ENCODE data around the gene KRTAP3-2. TPM values are rescaled to one million over a fixed set of nuclear protein-coding genes. Genes with fewer than 3 reads are reported as not detected.
"Not testable (repeated sequence)": the region's sequence is repeated elsewhere in the genome, so short reads cannot be mapped to it uniquely, and the experiment has no call there.

KRTAP3-2 gene
- total RNA-seq, 1 donor, result not detected

DNA sequence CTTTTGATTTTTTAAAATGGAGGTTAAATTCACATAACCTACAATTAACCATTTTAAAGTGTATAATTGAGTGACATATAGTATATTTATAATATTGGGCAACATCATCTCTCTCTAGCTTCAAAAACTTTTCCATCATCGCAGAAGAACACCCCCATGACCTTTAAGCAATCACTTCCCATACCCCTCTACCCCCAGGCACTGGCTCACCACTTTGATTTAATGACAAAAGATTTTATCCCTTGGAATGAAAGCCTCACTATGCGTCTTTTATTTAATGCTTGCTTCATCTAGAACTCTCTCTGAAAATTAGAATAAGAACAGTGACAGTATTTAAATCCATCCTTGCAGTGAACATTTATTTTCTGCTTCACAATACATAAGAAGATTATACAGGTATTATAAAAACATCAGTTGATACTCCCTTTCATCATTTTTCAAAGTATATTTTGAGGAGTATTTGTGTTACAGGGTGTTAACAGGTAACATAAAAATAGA lies 38.2 kb upstream of the KRTAP3-2 start:
- H3K4me3 ChIP-seq (ENCODE audit: insufficient read depth, low read length), result no peak overlapping the region
- peaks cover 5% of the 10 kb centered on the region for H3K79me2 ChIP-seq (ENCODE audit: insufficient read depth, low read length)
- TF ChIP-seq, protein P1, sequence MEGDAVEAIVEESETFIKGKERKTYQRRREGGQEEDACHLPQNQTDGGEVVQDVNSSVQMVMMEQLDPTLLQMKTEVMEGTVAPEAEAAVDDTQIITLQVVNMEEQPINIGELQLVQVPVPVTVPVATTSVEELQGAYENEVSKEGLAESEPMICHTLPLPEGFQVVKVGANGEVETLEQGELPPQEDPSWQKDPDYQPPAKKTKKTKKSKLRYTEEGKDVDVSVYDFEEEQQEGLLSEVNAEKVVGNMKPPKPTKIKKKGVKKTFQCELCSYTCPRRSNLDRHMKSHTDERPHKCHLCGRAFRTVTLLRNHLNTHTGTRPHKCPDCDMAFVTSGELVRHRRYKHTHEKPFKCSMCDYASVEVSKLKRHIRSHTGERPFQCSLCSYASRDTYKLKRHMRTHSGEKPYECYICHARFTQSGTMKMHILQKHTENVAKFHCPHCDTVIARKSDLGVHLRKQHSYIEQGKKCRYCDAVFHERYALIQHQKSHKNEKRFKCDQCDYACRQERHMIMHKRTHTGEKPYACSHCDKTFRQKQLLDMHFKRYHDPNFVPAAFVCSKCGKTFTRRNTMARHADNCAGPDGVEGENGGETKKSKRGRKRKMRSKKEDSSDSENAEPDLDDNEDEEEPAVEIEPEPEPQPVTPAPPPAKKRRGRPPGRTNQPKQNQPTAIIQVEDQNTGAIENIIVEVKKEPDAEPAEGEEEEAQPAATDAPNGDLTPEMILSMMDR (IDR thresholded peaks at IDR 0.05; ENCODE audit: extremely low read depth, low read depth, low read length), result no peak
- peaks cover 42% of the 10 kb centered on the region for H3K4me1 ChIP-seq (ENCODE audit: insufficient read depth, low read length)
- DNase-seq (ENCODE audit: insufficient read length, low spot score, missing footprints), result no peak
- no peak overlapping the region for H2AFZ ChIP-seq (ENCODE audit: low read length)
- H3K4me2 ChIP-seq (ENCODE audit: insufficient read depth, low read length), result no peak overlapping the region
- no peak overlapping the region for H3K27ac ChIP-seq (ENCODE audit: low read depth, low read length)
- H3K9me3 ChIP-seq (ENCODE audit: low read depth, low read length), result no peaks in the 10 kb centered on the region
- H3K27me3 ChIP-seq (ENCODE audit: insufficient read depth, low read length), result no peaks in the 10 kb centered on the region
- H3K36me3 ChIP-seq (ENCODE audit: insufficient read depth, low read length), result no peaks in the 10 kb centered on the region
- H4K20me1 ChIP-seq (ENCODE audit: insufficient read depth, low read length), result no peaks in the 10 kb centered on the region

DNA sequence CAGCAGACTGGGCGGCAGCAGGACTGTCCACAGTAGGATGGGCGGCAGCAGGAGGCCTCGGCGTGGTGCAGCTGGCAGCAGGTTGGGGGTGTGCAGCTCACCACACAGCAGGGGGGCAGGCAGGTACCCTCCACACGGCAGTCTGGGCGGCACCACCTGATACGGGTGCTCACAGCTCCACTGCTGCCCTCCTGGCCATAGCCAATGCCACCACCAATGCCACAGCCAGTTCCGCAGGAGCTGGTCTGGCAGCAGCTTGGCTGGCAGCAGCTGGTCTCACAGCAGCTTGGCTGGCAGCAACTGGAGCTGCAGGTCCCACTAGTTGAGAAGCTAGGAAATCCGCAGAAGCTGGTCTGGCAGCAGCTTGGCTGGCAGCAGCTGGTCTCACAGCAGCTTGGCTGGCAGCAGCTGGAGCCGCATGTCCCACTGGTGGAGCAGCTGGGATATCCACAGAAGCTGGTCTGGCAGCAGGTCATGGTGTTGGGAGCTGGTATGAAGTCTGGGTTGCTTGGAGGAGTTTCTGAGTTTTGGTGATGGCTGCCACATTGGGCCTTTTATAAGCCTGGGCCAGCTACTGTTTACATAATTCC lies 34.7 kb upstream of the KRTAP3-2 start, which contains the start of gene KRTAP1-3:
TSS of gene KRTAP1-3 (minus strand) at position 529 of the 590 bp plus-strand sequence. CDS start at position 476, 53 bp downstream.
- DNase-seq (ENCODE audit: insufficient read length, low spot score, missing footprints), result peak; percentile 45
- H3K4me1 ChIP-seq (ENCODE audit: insufficient read depth, low read length), result peaks cover 16% of the 10 kb centered on the region
- not testable (repeated sequence) for H3K27me3 ChIP-seq (ENCODE audit: insufficient read depth, low read length); H3K4me2 ChIP-seq (ENCODE audit: insufficient read depth, low read length); H3K27ac ChIP-seq (ENCODE audit: low read depth, low read length); H3K4me3 ChIP-seq (ENCODE audit: insufficient read depth, low read length); H3K79me2 ChIP-seq (ENCODE audit: insufficient read depth, low read length); H3K9me3 ChIP-seq (ENCODE audit: low read depth, low read length); H4K20me1 ChIP-seq (ENCODE audit: insufficient read depth, low read length); H3K36me3 ChIP-seq (ENCODE audit: insufficient read depth, low read length)
- H2AFZ ChIP-seq (ENCODE audit: low read length), result peak within 1 kb of the TSS; percentile 32

- Histone ChIP-seq H3K9me3 (ENCODE audit: low read depth, low read length) (no peaks in the 10 kb centered on the region), H3K27me3 (ENCODE audit: insufficient read depth, low read length) (no peaks in the 10 kb centered on the region), H4K20me1 (ENCODE audit: insufficient read depth, low read length) (no peaks in the 10 kb centered on the region), H3K79me2 (ENCODE audit: insufficient read depth, low read length) (no peaks in the 10 kb centered on the region), H3K4me1 (ENCODE audit: insufficient read depth, low read length) (peaks cover 30% of the 10 kb centered on the region), H2AFZ (ENCODE audit: low read length) (no peak within 1 kb of the TSS), H3K4me3 (ENCODE audit: insufficient read depth, low read length) (no peak within 1 kb of the TSS), H3K27ac (ENCODE audit: low read depth, low read length) (no peak within 1 kb of the TSS), H3K36me3 (ENCODE audit: insufficient read depth, low read length) (no peaks in the 10 kb centered on the region), H3K4me2 (ENCODE audit: insufficient read depth, low read length) (no peak within 1 kb of the TSS)
- DNase-seq (ENCODE audit: insufficient read length, low spot score, missing footprints), result no peak
- TF ChIP-seq, protein P1 (IDR thresholded peaks at IDR 0.05; ENCODE audit: extremely low read depth, low read depth, low read length), result no peak
Measured at GRCh38 chr17:41029633-41030245, 30.0 kb upstream of the KRTAP3-2 start, which contains the start of gene KRTAP1-4. KRTAP1-4 (minus strand) TSS chr17:41030195; CDS start chr17:41030078, 117 bp downstream.

DNA sequence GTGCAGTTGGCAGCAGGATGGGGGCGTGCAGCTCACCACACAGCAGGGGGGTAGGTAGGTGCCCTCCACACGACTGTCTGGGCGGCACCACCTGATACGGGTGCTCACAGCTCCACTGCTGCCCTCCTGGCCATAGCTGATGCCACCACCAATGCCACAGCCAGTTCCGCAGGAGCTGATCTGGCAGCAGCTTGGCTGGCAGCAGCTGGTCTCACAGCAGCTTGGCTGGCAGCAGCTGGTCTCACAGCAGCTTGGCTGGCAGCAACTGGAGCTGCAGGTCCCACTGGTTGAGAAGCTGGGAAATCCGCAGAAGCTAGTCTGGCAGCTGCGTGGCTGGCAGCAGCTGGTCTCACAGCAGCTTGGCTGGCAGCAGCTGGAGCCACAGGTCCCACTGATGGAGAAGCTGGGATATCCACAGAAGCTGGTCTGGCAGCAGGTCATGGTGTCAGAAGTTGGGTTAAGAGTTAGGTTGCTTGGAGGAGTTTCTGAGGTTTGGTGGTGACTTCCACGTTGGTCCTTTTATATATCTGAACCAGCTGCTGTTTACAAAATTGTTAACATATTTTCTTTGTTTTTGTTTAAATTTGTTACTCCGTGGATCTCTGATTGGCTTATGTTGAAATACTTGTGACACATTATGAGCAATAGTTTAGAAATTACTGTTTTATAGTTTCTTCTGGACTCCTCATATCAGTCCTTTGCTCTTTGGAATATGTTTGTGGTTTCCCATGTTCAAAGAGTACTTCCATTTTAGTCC lies 27.2 kb upstream of the KRTAP3-2 start, which contains the start of gene KRTAP1-5:
TSS of gene KRTAP1-5 (minus strand) at position 494 of the 757 bp plus-strand sequence. CDS start at position 441, 53 bp downstream.
- no peaks in the 10 kb centered on the region for H3K36me3 ChIP-seq (ENCODE audit: insufficient read depth, low read length)
- H3K4me2 ChIP-seq (ENCODE audit: insufficient read depth, low read length), result peak within 1 kb of the TSS; percentile 67
- H3K27ac ChIP-seq (ENCODE audit: low read depth, low read length), result peak within 1 kb of the TSS; percentile 59
- peak; percentile 89 for DNase-seq (ENCODE audit: insufficient read length, low spot score, missing footprints)
- no peaks in the 10 kb centered on the region for H3K79me2 ChIP-seq (ENCODE audit: insufficient read depth, low read length)
- H3K27me3 ChIP-seq (ENCODE audit: insufficient read depth, low read length), result no peaks in the 10 kb centered on the region
- H4K20me1 ChIP-seq (ENCODE audit: insufficient read depth, low read length), result no peaks in the 10 kb centered on the region
- H3K4me3 ChIP-seq (ENCODE audit: insufficient read depth, low read length), result peak within 1 kb of the TSS; percentile 54
- H3K4me1 ChIP-seq (ENCODE audit: insufficient read depth, low read length), result peaks cover 36% of the 10 kb centered on the region
- H2AFZ ChIP-seq (ENCODE audit: low read length), result peak within 1 kb of the TSS; percentile 36
- H3K9me3 ChIP-seq (ENCODE audit: low read depth, low read length), result no peaks in the 10 kb centered on the region
- TF ChIP-seq, protein P1 (IDR thresholded peaks at IDR 0.05; ENCODE audit: extremely low read depth, low read depth, low read length), result no peak

All from osteoblast (primary cell).